Tibial nerve (tissue), 4 donors: ENCODE data around the gene SPRR1A. TPM values are rescaled to one million over a fixed set of nuclear protein-coding genes. Genes with fewer than 3 reads are reported as not detected.

Source experiments
- DNase-seq, 2 donors: peaks; one replicate each; pipeline ENCODE4 v3.0.0-alpha.2; 2019; ENCODE audit warnings: low spot score in 2 of 2
- H3K27ac ChIP-seq, 4 donors: fragments of 200-600 bp; sonication (generic) in 3 of 4; one replicate each; pipeline ENCODE4 v1.5.1; 2017 to 2019; ENCODE audit warnings: mild to moderate bottlenecking in 1 of 4
- H3K27me3 ChIP-seq, 2 donors: fragments of 200-600 bp; sonication (generic) in 1 of 2; one replicate each; pipeline versions ENCODE4 v1.5.1 to v1.6.0; 2017 to 2019
- H3K36me3 ChIP-seq, 3 donors: fragments of 200-600 bp; sonication (generic); one replicate each; pipeline ENCODE4 v1.5.1; 2018 to 2019
- H3K4me1 ChIP-seq, 4 donors: fragments of 200-600 bp; sonication (generic) in 3 of 4; one replicate each; pipeline ENCODE4 v1.5.1; 2017 to 2019
- H3K4me3 ChIP-seq, 4 donors: fragments of 200-600 bp; sonication (generic) in 3 of 4; one replicate each; pipeline ENCODE4 v1.5.1; 2017 to 2019; ENCODE audit warnings: mild to moderate bottlenecking in 1 of 4, moderate library complexity in 1 of 4
- H3K9me3 ChIP-seq, 4 donors: fragments of 200-600 bp; sonication (generic) in 3 of 4; one replicate each; pipeline ENCODE4 v1.5.1; 2017 to 2019
- EP300 ChIP-seq, 2 donors: sonication (generic); formaldehyde crosslinking; IDR thresholded peaks; one replicate each; pipeline ENCODE4 v1.6.1; 2017; ENCODE audit warnings: antibody characterized with exemption in 2 of 2, mild to moderate bottlenecking in 1 of 2
- POLR2A ChIP-seq, 2 donors: fragments of 450-650 bp; IDR thresholded peaks; one replicate each; pipeline ENCODE4 v1.6.1; 2017; ENCODE audit warnings: antibody characterized with exemption in 2 of 2, mild to moderate bottlenecking in 2 of 2, moderate library complexity in 2 of 2
- WGBS, 2 donors: methylation state at CpG; one replicate each; pipeline ENCODE4 v1.1.5; 2018; 5-methylcytosine and 5-hydroxymethylcytosine counted together
- total RNA-seq, 4 donors: library from RNA; depleted of rRNA; stranded (reverse); fragments of >200 nt; gene quantifications; one replicate each; pipeline ENCODE4 v1.1.0, GENCODE V29; 2016
- TF ChIP-seq, protein P1 (sequence below), 5 experiments: fragments of 200-600 bp in 3 of 5; fragments of 450-650 bp in 2 of 5; sonication (generic) in 3 of 5; IDR thresholded peaks; one replicate each; pipeline ENCODE4 v1.5.1; 2016 to 2019; ENCODE audit warnings: antibody characterized with exemption in 5 of 5, mild to moderate bottlenecking in 3 of 5, moderate library complexity in 2 of 5

The SPRR1A gene
- total RNA-seq, 4 donors from 2014 or later = not detected

DNA sequence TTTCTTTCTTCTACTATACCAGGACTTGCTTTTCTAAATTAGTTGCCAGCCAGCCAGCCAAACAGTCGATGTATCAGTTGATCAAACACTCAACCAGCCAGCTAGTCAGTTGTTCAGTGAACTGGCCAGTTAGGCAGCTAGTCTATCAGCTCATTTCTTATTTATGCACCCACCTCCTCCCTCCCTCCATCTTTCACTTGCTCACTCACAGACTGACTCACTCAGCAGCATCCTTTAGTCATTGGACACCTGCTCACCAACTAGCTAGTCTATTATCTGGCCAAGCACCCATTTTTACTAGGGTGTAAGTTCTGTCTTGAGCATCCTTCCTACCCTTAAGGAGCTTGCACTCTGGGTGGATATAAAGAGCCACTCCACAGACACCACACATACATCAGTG is 19.3 kb upstream of the SPRR1A start:
- Histone ChIP-seq H3K4me1 (no peaks in the 10 kb centered on the region), H3K4me3 (no peak overlapping the region), H3K27me3 (no peaks in the 10 kb centered on the region), H3K27ac (no peak overlapping the region), H3K36me3 (no peaks in the 10 kb centered on the region), H3K9me3 (no peaks in the 10 kb centered on the region)
- no peak for TF ChIP-seq EP300 (IDR thresholded peaks at IDR 0.05)
- no peak for TF ChIP-seq POLR2A (IDR thresholded peaks at IDR 0.05)
- TF ChIP-seq, protein P1, sequence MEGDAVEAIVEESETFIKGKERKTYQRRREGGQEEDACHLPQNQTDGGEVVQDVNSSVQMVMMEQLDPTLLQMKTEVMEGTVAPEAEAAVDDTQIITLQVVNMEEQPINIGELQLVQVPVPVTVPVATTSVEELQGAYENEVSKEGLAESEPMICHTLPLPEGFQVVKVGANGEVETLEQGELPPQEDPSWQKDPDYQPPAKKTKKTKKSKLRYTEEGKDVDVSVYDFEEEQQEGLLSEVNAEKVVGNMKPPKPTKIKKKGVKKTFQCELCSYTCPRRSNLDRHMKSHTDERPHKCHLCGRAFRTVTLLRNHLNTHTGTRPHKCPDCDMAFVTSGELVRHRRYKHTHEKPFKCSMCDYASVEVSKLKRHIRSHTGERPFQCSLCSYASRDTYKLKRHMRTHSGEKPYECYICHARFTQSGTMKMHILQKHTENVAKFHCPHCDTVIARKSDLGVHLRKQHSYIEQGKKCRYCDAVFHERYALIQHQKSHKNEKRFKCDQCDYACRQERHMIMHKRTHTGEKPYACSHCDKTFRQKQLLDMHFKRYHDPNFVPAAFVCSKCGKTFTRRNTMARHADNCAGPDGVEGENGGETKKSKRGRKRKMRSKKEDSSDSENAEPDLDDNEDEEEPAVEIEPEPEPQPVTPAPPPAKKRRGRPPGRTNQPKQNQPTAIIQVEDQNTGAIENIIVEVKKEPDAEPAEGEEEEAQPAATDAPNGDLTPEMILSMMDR (IDR thresholded peaks at IDR 0.05) = no peak
- 76 to 85% methylated on average over 1 of the region's 1 CpG for WGBS, 2 donors
- no peak for DNase-seq

- H3K36me3 ChIP-seq = no peaks in the 10 kb centered on the region
- H3K4me3 ChIP-seq = no peak overlapping the region
- 78 to 84% methylated on average over 4 of the region's 4 CpGs for WGBS, 2 donors
These were observed 18.0 kb upstream of the SPRR1A start for GRCh38 chr1:152965853-152966252.

DNA sequence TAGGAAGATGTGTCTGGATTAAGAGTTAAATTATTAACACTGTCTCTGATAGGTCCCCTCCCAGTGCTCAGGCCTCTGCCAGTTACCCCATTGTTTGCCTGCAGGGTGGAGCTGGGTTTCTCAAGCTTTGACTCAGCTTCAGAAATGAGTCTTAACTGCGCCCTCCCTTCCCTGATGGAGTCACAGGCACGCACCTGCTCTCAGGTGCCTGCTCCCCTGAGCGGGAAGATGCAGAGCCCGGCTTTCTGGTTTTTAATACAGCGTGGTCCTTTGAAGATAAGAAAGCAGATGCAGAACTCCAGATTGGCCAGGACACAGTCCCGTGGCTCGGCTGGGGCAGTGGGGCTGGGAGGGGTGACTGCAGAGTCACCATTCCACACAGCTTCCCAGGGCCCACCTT is 16.7 kb upstream of the SPRR1A start:
- H3K27me3 ChIP-seq = no peaks in the 10 kb centered on the region
- TF ChIP-seq EP300 (IDR thresholded peaks at IDR 0.05) (no peak), POLR2A (IDR thresholded peaks at IDR 0.05) (no peak)
- TF ChIP-seq, protein P1 (IDR thresholded peaks at IDR 0.05) = no peak
- H3K9me3 ChIP-seq = no peaks in the 10 kb centered on the region
- DNase-seq = no peak
- WGBS, 2 donors = 69 to 70% methylated on average over 7 of the region's 7 CpGs
- no peak overlapping the region for H3K27ac ChIP-seq
- H3K4me1 ChIP-seq = no peaks in the 10 kb centered on the region
- no peaks in the 10 kb centered on the region for H3K36me3 ChIP-seq
- no peak overlapping the region for H3K4me3 ChIP-seq

More at GRCh38 chr1:152965853-152966252, 18.0 kb upstream of the SPRR1A start:
- TF ChIP-seq, protein P1 (IDR thresholded peaks at IDR 0.05) = no peak
- no peak for TF ChIP-seq EP300 (IDR thresholded peaks at IDR 0.05)
- no peak for TF ChIP-seq POLR2A (IDR thresholded peaks at IDR 0.05)
- Histone ChIP-seq H3K4me1 (no peaks in the 10 kb centered on the region), H3K27me3 (no peaks in the 10 kb centered on the region), H3K9me3 (no peaks in the 10 kb centered on the region), H3K27ac (no peak overlapping the region)
- no peak for DNase-seq

DNA sequence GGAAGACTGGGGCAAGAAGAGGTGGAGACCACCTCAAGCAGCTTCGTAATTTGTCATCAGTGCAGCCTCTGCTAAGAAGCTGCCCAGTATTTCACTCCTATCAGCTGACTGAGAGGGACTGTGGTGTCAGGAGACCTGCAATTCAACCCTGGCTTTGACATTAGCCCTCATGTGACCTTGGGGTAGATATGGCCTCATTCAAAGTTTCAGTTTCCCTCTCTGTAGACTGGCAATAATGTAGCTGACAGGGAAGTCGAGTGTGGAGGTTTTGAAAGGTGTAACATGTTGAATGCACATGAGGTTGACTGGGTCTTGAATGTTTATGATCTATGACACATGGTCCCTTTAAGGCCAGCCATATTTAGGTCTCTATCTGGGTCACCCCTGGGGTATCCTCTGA is 15.6 kb upstream of the SPRR1A start:
- H3K9me3 ChIP-seq = no peaks in the 10 kb centered on the region
- no peak for DNase-seq
- H3K27ac ChIP-seq = no peak overlapping the region
- no peaks in the 10 kb centered on the region for H3K27me3 ChIP-seq
- TF ChIP-seq, protein P1 (IDR thresholded peaks at IDR 0.05) = no peak
- TF ChIP-seq POLR2A (IDR thresholded peaks at IDR 0.05) = no peak
- no peaks in the 10 kb centered on the region for H3K4me1 ChIP-seq
- no peak overlapping the region for H3K4me3 ChIP-seq
- whole genome bisulfite sequencing, 2 donors = 59 to 67% methylated on average over 2 of the region's 2 CpGs
- H3K36me3 ChIP-seq = no peaks in the 10 kb centered on the region

DNA sequence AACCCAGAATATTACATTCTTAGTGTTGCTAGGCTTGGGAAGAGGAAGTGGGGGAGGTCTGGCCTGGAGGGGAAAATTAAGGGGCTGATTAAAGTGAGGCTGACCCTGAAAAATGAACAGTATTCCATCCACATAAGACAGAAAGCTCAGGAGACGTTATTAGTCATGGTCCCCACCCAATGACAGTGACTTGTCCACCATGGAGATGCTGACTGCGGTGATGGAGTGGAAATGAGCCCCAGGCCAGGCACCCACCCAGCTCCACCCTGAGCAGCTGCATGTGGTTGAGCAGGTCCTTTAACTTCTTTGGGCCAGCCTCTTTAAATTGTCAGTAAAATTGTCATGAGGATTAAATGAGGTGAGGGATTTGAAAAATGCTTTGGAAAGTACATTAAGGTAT is 14.8 kb upstream of the SPRR1A start:
- no peak for TF ChIP-seq POLR2A (IDR thresholded peaks at IDR 0.05)
- TF ChIP-seq, protein P1 (IDR thresholded peaks at IDR 0.05) = no peak
- no peak for TF ChIP-seq EP300 (IDR thresholded peaks at IDR 0.05)
- H3K27ac ChIP-seq = no peak overlapping the region
- no peaks in the 10 kb centered on the region for H3K4me1 ChIP-seq
- H3K9me3 ChIP-seq = no peaks in the 10 kb centered on the region
- no peak for DNase-seq
- no peak overlapping the region for H3K4me3 ChIP-seq
- no peaks in the 10 kb centered on the region for H3K27me3 ChIP-seq
- 72 to 82% methylated on average over 2 of the region's 2 CpGs for WGBS, 2 donors
- H3K36me3 ChIP-seq = no peaks in the 10 kb centered on the region
